Measurements from ENCODE around the gene FLRT1.

GRCh38 chr11:64072871-64073270, 37.1 kb downstream of the FLRT1 start:
- no peak for TF ChIP-seq CTCF (IDR thresholded peaks at IDR 0.05)
- no peak for TF ChIP-seq POLR2AphosphoS5 (IDR thresholded peaks at IDR 0.05)
- no peak for TF ChIP-seq EP300 (IDR thresholded peaks at IDR 0.05)

Measured in gastroesophageal sphincter (tissue), 3 donors.